OCI-LY7 (cell line): Measurements from ENCODE around the gene METTL26. TPM values are rescaled to one million over a fixed set of nuclear protein-coding genes. Genes with fewer than 3 reads are reported as not detected.

ENCODE experiments used
- BruUV-seq: library from RNA; stranded (reverse); fragments of 400-500 nt; replicated peaks from 2 replicates; lab custom pipeline; 2021; lab: Mats Ljungman, UMichigan
- CTCF ChIA-PET: fragments of 300-600 bp; sonication (Branson Sonifier 250); formaldehyde crosslinking; loops from one replicate; lab custom pipeline; 2022; ENCODE audit warnings: antibody characterized with exemption; ENCODE audit not compliant: unreplicated experiment; lab: Charles Lee
- POLR2A ChIA-PET: fragments of 300-600 bp; sonication (Branson Sonifier 250); formaldehyde crosslinking; loops from one replicate; lab custom pipeline; 2022; ENCODE audit warnings: antibody characterized with exemption; lab: Charles Lee
- DNase-seq: peaks from one replicate; pipeline ENCODE4 v3.0.0-alpha.2; 2015; ENCODE audit warnings: low spot score
- H2AFZ ChIP-seq: fragments of 200-600 bp; sonication (generic), shearing (Covaris generic); 2 replicates; pipeline ENCODE4 v1.6.1; 2014; ENCODE audit warnings: mild to moderate bottlenecking, antibody characterized with exemption, low read length, moderate library complexity
- H3K27ac ChIP-seq: fragments of 200-600 bp; sonication (generic); 2 replicates; pipeline ENCODE4 v1.5.1; 2014; ENCODE audit warnings: mixed run types, low read depth, mild to moderate bottlenecking, moderate library complexity, low read length, inconsistent platforms; ENCODE audit not compliant: poor library complexity, severe bottlenecking
- H3K36me3 ChIP-seq: fragments of 200-600 bp; sonication (generic); 2 replicates; pipeline ENCODE4 v1.6.1; 2014; ENCODE audit warnings: mild to moderate bottlenecking, antibody characterized with exemption, low read length, moderate library complexity, mixed read lengths; ENCODE audit not compliant: insufficient read depth
- H3K4me1 ChIP-seq: fragments of 200-600 bp; sonication (generic); 2 replicates; pipeline ENCODE4 v1.5.1; 2014; ENCODE audit warnings: mild to moderate bottlenecking, low read length; ENCODE audit not compliant: insufficient read depth, poor library complexity, severe bottlenecking
- H3K4me2 ChIP-seq: fragments of 200-600 bp; sonication (generic); 2 replicates; pipeline ENCODE4 v1.6.1; 2014; ENCODE audit warnings: mild to moderate bottlenecking, low read length
- H3K4me3 ChIP-seq: fragments of 200-600 bp; sonication (generic); 2 replicates; pipeline ENCODE4 v1.5.1; 2014; ENCODE audit warnings: mild to moderate bottlenecking, low read depth, low read length; ENCODE audit not compliant: poor library complexity, severe bottlenecking
- H3K79me2 ChIP-seq: fragments of 200-600 bp; sonication (generic); 2 replicates; pipeline ENCODE4 v1.6.1; 2016; ENCODE audit warnings: low read depth, mild to moderate bottlenecking, low read length, moderate library complexity, mixed read lengths; ENCODE audit not compliant: insufficient read depth
- H3K9me2 ChIP-seq: fragments of 200-600 bp; sonication (generic); 2 replicates; pipeline ENCODE4 v1.6.1; 2016; ENCODE audit warnings: mild to moderate bottlenecking, low read length, mixed read lengths; ENCODE audit not compliant: insufficient read depth
- H3K9me3 ChIP-seq: fragments of 200-600 bp; sonication (generic); 2 replicates; pipeline ENCODE4 v1.6.1; 2014; ENCODE audit warnings: mild to moderate bottlenecking, mixed run types, low read length, mixed read lengths
- H4K20me1 ChIP-seq: fragments of 200-600 bp; sonication (generic); 2 replicates; pipeline ENCODE4 v1.6.1; 2014; ENCODE audit warnings: mild to moderate bottlenecking, antibody characterized with exemption, low read length, moderate library complexity, mixed read lengths; ENCODE audit not compliant: insufficient read depth
- EZH2phosphoT487 ChIP-seq: fragments of 200-600 bp; sonication (generic); IDR thresholded peaks from 2 replicates; pipeline ENCODE4 v1.6.1; 2018; ENCODE audit warnings: low read depth, borderline replicate concordance, mild to moderate bottlenecking, mixed run types, antibody characterized with exemption, low read length, moderate library complexity, mixed read lengths
- intact Hi-C: fragments of 100-400 bp; cut with micrococcal nuclease; formaldehyde crosslinking; loops from one replicate; pipeline ENCODE4 v1.10.0; 2022; ENCODE audit not compliant: unreplicated experiment
- total RNA-seq, 2 experiments: library from RNA; depleted of rRNA in 1 of 2; stranded (reverse); fragments of >200 nt in 1 of 2; shearing (Covaris generic) in 1 of 2; gene quantifications; 2 replicates each; pipeline ENCODE4 v1.2.3, GENCODE V29; 2014 to 2022
- TF ChIP-seq, protein P1 (sequence below): fragments of 200-600 bp; sonication (generic); conservative IDR thresholded peaks from 2 replicates; pipeline ENCODE4 v1.5.1; 2014; ENCODE audit warnings: mild to moderate bottlenecking, antibody characterized with exemption, low read length, moderate library complexity, mixed read lengths

The METTL26 gene
- total RNA-seq, 2 experiments from 2014 or later: 99.0 to 152 TPM

DNA sequence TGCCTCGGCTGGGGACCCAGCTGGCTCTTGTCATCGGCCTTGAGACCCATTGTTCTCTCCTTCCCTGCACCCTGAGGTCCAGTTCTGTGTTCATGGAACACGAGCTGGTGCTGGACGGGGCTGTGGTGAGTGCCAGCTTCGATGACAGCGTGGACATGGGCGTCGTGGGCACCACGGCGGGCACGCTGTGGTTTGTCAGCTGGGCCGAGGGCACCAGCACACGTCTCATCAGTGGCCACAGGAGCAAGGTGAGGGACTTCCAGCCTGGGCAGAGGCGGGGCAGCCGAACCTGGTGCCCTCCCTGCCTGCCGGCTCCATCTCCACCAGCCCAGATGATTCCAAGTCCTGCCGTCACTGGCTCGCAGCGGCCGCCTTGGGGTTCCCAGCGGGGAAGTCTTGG is 26.5 kb upstream of the METTL26 start:
- BruUV-seq: no TSS peak
- no peak overlapping the region for H3K27ac ChIP-seq
- no peak overlapping the region for H3K4me2 ChIP-seq
- no peaks in the 10 kb centered on the region for H4K20me1 ChIP-seq
- H3K4me3 ChIP-seq: no peak overlapping the region
- no peaks in the 10 kb centered on the region for H3K9me2 ChIP-seq
- CTCF ChIA-PET: no interaction called here
- no peak overlapping the region for H2AFZ ChIP-seq
- POLR2A ChIA-PET: no interaction called here
- H3K79me2 ChIP-seq: no peaks in the 10 kb centered on the region
- peaks cover 9% of the 10 kb centered on the region for H3K4me1 ChIP-seq
- peaks cover 28% of the 10 kb centered on the region; the same call in 1 of the 2 replicates for H3K36me3 ChIP-seq
- no peak for DNase-seq
- no peak for TF ChIP-seq EZH2phosphoT487
- TF ChIP-seq, protein P1, sequence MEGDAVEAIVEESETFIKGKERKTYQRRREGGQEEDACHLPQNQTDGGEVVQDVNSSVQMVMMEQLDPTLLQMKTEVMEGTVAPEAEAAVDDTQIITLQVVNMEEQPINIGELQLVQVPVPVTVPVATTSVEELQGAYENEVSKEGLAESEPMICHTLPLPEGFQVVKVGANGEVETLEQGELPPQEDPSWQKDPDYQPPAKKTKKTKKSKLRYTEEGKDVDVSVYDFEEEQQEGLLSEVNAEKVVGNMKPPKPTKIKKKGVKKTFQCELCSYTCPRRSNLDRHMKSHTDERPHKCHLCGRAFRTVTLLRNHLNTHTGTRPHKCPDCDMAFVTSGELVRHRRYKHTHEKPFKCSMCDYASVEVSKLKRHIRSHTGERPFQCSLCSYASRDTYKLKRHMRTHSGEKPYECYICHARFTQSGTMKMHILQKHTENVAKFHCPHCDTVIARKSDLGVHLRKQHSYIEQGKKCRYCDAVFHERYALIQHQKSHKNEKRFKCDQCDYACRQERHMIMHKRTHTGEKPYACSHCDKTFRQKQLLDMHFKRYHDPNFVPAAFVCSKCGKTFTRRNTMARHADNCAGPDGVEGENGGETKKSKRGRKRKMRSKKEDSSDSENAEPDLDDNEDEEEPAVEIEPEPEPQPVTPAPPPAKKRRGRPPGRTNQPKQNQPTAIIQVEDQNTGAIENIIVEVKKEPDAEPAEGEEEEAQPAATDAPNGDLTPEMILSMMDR: no peak
- intact Hi-C loops: no loop called here
- H3K9me3 ChIP-seq: no peaks in the 10 kb centered on the region

DNA sequence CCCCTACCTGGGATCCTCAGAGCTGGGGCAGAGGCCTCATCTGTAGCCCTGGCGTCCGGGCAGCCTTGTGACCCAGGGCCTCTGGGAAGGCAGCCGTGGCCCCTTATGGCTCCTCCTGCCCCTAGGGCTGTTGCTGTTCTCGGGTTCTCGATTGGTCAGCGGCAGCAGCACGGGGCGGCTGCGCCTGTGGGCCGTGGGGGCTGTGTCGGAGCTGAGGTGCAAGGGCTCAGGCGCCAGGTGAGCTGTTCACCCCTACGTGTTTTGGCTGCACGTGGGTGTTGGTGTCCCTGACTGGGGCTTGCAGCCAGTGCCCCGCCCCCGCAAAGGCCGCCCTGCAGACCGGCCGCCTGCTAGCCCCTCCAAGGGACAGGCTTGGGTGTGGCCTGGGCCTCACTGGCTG is 26.0 kb upstream of the METTL26 start:
- H3K9me3 ChIP-seq: no peaks in the 10 kb centered on the region
- TF ChIP-seq, protein P1: no peak
- TF ChIP-seq EZH2phosphoT487: no peak
- H3K36me3 ChIP-seq: peaks cover 31% of the 10 kb centered on the region; the same call in 1 of the 2 replicates
- H4K20me1 ChIP-seq: no peaks in the 10 kb centered on the region
- intact Hi-C loops: no loop called here
- H2AFZ ChIP-seq: no peak overlapping the region
- H3K27ac ChIP-seq: no peak overlapping the region
- DNase-seq: no peak
- H3K4me2 ChIP-seq: no peak overlapping the region
- CTCF ChIA-PET: no interaction called here
- BruUV-seq: no TSS peak
- POLR2A ChIA-PET: no interaction called here
- H3K4me1 ChIP-seq: peaks cover 6% of the 10 kb centered on the region
- H3K79me2 ChIP-seq: no peaks in the 10 kb centered on the region
- H3K4me3 ChIP-seq: no peak overlapping the region
- H3K9me2 ChIP-seq: no peaks in the 10 kb centered on the region

DNA sequence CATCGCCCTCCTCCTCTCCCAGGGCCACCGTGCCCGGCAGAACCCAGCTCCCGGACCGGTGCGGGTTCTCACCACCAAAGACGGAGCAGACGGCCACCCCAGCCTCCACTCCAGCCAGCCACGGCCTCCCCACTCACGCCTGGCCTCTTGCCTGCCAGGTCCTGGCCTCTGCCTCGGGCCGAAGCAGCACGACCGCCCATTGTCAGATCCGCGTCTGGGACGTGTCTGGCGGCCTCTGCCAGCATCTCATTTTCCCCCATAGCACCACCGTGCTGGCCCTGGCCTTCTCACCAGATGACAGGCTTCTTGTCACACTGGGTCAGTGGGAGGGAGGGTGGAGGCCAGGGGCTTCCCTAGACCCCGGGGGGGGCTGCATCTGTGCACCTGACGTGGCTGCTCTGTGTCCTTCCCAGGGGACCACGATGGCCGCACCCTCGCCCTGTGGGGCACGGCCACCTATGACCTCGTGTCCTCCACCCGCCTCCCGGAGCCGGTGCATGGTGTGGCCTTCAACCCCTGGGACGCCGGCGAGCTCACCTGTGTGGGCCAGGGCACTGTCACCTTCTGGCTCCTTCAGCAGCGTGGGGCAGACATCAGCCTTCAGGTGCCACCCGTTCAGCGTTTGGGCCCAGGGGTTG is 25.2 kb upstream of the METTL26 start:
- H3K9me2 ChIP-seq: no peaks in the 10 kb centered on the region

More for the DNA sequence above, 25.2 kb upstream of the METTL26 start:
- ChIA-PET POLR2A (no interaction called here), CTCF (no interaction called here)
- no peaks in the 10 kb centered on the region for H3K79me2 ChIP-seq
- no TSS peak for BruUV-seq
- no peaks in the 10 kb centered on the region for H4K20me1 ChIP-seq
- H3K4me3 ChIP-seq: no peak overlapping the region
- no peak overlapping the region for H2AFZ ChIP-seq
- H3K9me3 ChIP-seq: no peaks in the 10 kb centered on the region
- intact Hi-C loops: no loop called here
- H3K4me1 ChIP-seq: peaks cover 6% of the 10 kb centered on the region
- no peak for DNase-seq
- H3K4me2 ChIP-seq: peak overlapping the region; percentile 30; the same call in 1 of the 2 replicates
- no peak overlapping the region for H3K27ac ChIP-seq
- H3K36me3 ChIP-seq: peaks cover 38% of the 10 kb centered on the region; the same call in 1 of the 2 replicates
- no peak for TF ChIP-seq EZH2phosphoT487
- TF ChIP-seq, protein P1: peak; percentile 2
